Spleen (tissue), 7 donors: Measurements from ENCODE around the gene FAM133A.

Source experiments
- POLR2A ChIP-seq, 3 donors: fragments of 450-650 bp; IDR thresholded peaks; one replicate each; pipeline ENCODE4 v1.5.1; 2017; ENCODE audit warnings: antibody characterized with exemption in 3 of 3, mild to moderate bottlenecking in 1 of 3
- TF ChIP-seq, protein P1 (sequence below), 11 experiments: fragments of 200-600 bp in 7 of 11; fragments of 450-650 bp in 4 of 11; sonication (generic) in 4 of 11; IDR thresholded peaks in 8 of 11; conservative IDR thresholded peaks in 3 of 11; 1 replicate in 7 of 11; 2 replicates in 4 of 11; pipeline versions ENCODE4 v1.4.0 to v1.8.0; 2016 to 2021; ENCODE audit warnings: antibody characterized with exemption in 11 of 11, inconsistent platforms in 4 of 11, mild to moderate bottlenecking in 1 of 11
- donor health status: DM: no; HTN: no; CAD: no; lungs with moderate emphysema.
- donor health status: DM: no; HTN: no; CAD: no.
- donor health status: DM: no; HTN: no; CAD: no.

DNA sequence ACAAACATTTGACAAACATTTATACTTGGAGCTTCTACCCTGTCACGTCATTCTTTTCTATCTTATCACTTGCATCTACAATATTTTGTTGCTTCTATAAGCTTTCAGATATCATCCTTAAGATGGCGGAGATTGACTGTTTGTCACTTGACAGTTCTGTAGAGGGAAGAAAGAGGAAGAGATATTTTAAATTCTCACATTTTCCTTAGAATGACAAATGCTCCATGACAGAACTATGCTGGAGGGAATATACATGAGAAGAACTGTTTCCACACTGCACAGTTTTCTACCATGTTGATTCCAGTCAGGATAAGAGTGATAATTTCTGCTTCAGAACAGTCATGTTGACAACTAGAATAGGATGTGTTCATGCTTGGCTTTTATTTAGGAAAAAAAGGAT is 29.7 kb downstream of the FAM133A start:
- TF ChIP-seq, protein P1, sequence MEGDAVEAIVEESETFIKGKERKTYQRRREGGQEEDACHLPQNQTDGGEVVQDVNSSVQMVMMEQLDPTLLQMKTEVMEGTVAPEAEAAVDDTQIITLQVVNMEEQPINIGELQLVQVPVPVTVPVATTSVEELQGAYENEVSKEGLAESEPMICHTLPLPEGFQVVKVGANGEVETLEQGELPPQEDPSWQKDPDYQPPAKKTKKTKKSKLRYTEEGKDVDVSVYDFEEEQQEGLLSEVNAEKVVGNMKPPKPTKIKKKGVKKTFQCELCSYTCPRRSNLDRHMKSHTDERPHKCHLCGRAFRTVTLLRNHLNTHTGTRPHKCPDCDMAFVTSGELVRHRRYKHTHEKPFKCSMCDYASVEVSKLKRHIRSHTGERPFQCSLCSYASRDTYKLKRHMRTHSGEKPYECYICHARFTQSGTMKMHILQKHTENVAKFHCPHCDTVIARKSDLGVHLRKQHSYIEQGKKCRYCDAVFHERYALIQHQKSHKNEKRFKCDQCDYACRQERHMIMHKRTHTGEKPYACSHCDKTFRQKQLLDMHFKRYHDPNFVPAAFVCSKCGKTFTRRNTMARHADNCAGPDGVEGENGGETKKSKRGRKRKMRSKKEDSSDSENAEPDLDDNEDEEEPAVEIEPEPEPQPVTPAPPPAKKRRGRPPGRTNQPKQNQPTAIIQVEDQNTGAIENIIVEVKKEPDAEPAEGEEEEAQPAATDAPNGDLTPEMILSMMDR (IDR thresholded peaks at IDR 0.05 in 8 of 11, conservative IDR thresholded peaks at IDR 0.05 in 3 of 11) = no peak
- TF ChIP-seq POLR2A (IDR thresholded peaks at IDR 0.05) = no peak
